Loucy (cell line): ENCODE results near the gene SLC22A23.

Experiments used
- H2AFZ ChIP-seq: fragments of 200-600 bp; sonication (generic); 2 replicates; pipeline ENCODE4 v1.6.0; 2016; ENCODE audit warnings: antibody characterized with exemption, mild to moderate bottlenecking, low read length, moderate library complexity
- H3F3A ChIP-seq: fragments of 200-600 bp; 2 replicates; pipeline ENCODE4 v1.6.0; 2016; ENCODE audit warnings: antibody characterized with exemption, low read depth, mild to moderate bottlenecking
- H3K27me3 ChIP-seq: fragments of 200-600 bp; sonication (generic); 2 replicates; pipeline ENCODE4 v1.6.1; 2014; ENCODE audit warnings: low read length, mild to moderate bottlenecking; ENCODE audit not compliant: insufficient read depth, poor library complexity, severe bottlenecking
- H3K36me3 ChIP-seq: fragments of 200-600 bp; sonication (generic); 2 replicates; pipeline ENCODE4 v1.6.1; 2016; ENCODE audit warnings: low read length; ENCODE audit not compliant: insufficient read depth
- H3K4me1 ChIP-seq: fragments of 200-600 bp; sonication (generic); 2 replicates; pipeline ENCODE4 v1.5.1; 2014; ENCODE audit warnings: low read length, mild to moderate bottlenecking; ENCODE audit not compliant: insufficient read depth, poor library complexity, severe bottlenecking
- H3K4me2 ChIP-seq: fragments of 200-600 bp; sonication (generic); 2 replicates; pipeline ENCODE4 v1.6.0; 2014; ENCODE audit warnings: antibody characterized with exemption, low read length, low read depth, mild to moderate bottlenecking; ENCODE audit not compliant: poor library complexity, severe bottlenecking
- H3K4me3 ChIP-seq: fragments of 200-600 bp; sonication (generic); 2 replicates; pipeline ENCODE4 v1.5.1; 2014; ENCODE audit warnings: low read length, mild to moderate bottlenecking, mixed read lengths; ENCODE audit not compliant: poor library complexity, severe bottlenecking
- H3K79me2 ChIP-seq: fragments of 200-600 bp; sonication (generic); 2 replicates; pipeline ENCODE4 v1.6.1; 2014; ENCODE audit warnings: low read length; ENCODE audit not compliant: insufficient read depth
- H3K9ac ChIP-seq: fragments of 200-600 bp; sonication (generic); 2 replicates; pipeline ENCODE4 v1.6.0; 2014; ENCODE audit warnings: mild to moderate bottlenecking, low read depth, low read length, moderate library complexity; ENCODE audit not compliant: poor library complexity, severe bottlenecking
- H3K9me2 ChIP-seq: fragments of 200-600 bp; sonication (generic); replicated peaks from 2 replicates; pipeline ENCODE4 v1.6.1; 2016; ENCODE audit warnings: low read depth, low read length, mixed read lengths
- H3K9me3 ChIP-seq: fragments of 200-600 bp; sonication (generic); 2 replicates; pipeline ENCODE4 v1.6.1; 2014; ENCODE audit warnings: mild to moderate bottlenecking, antibody characterized with exemption, low read length, low read depth; ENCODE audit not compliant: insufficient read depth
- H4K20me1 ChIP-seq: fragments of 200-600 bp; sonication (generic); 2 replicates; pipeline ENCODE4 v1.6.0; 2014; ENCODE audit warnings: antibody characterized with exemption, low read length, mild to moderate bottlenecking; ENCODE audit not compliant: insufficient read depth, poor library complexity, severe bottlenecking
- CTCF ChIP-seq: fragments of 200-600 bp; sonication (generic); conservative IDR thresholded peaks from 2 replicates; pipeline ENCODE4 v1.5.1; 2014; ENCODE audit warnings: mild to moderate bottlenecking, antibody characterized with exemption, low read length
- EZH2phosphoT487 ChIP-seq: fragments of 200-600 bp; IDR thresholded peaks from 2 replicates; pipeline ENCODE4 v1.6.1; 2018; ENCODE audit warnings: antibody characterized with exemption, mild to moderate bottlenecking, moderate library complexity, borderline replicate concordance

SLC22A23 gene

GRCh38 chr6:3390698-3391097 is 66.2 kb downstream of the SLC22A23 start:
- Histone ChIP-seq H2AFZ (no peak overlapping the region), H3K4me3 (no peak overlapping the region), H3K9me2 (no peaks in the 10 kb centered on the region), H3K36me3 (no peaks in the 10 kb centered on the region), H3K27me3 (no peaks in the 10 kb centered on the region), H3K79me2 (no peaks in the 10 kb centered on the region), H3K9me3 (no peaks in the 10 kb centered on the region), H3K9ac (no peak overlapping the region), H3K4me2 (no peak overlapping the region), H3K4me1 (no peaks in the 10 kb centered on the region), H4K20me1 (no peaks in the 10 kb centered on the region), H3F3A (no peaks in the 10 kb centered on the region)
- no peak for TF ChIP-seq EZH2phosphoT487
- TF ChIP-seq CTCF = no peak

GRCh38 chr6:3389390-3390167 is 67.3 kb downstream of the SLC22A23 start:
- no peaks in the 10 kb centered on the region for H3K9me3 ChIP-seq
- H3K9me2 ChIP-seq = no peaks in the 10 kb centered on the region
- no peaks in the 10 kb centered on the region for H3K4me1 ChIP-seq
- no peaks in the 10 kb centered on the region for H3K36me3 ChIP-seq
- H3K4me3 ChIP-seq = no peak overlapping the region
- no peak overlapping the region for H3K9ac ChIP-seq
- no peak overlapping the region for H3K4me2 ChIP-seq
- no peaks in the 10 kb centered on the region for H4K20me1 ChIP-seq
- no peak for TF ChIP-seq CTCF
- TF ChIP-seq EZH2phosphoT487 = no peak
- no peaks in the 10 kb centered on the region for H3K27me3 ChIP-seq
- no peaks in the 10 kb centered on the region for H3F3A ChIP-seq
- H2AFZ ChIP-seq = no peak overlapping the region
- no peaks in the 10 kb centered on the region for H3K79me2 ChIP-seq

GRCh38 chr6:3388786-3389185 is 68.1 kb downstream of the SLC22A23 start:
- Histone ChIP-seq H3F3A (no peaks in the 10 kb centered on the region), H3K4me3 (no peak overlapping the region), H3K79me2 (no peaks in the 10 kb centered on the region), H3K9me3 (no peaks in the 10 kb centered on the region), H3K4me1 (no peaks in the 10 kb centered on the region), H3K9me2 (no peaks in the 10 kb centered on the region), H3K9ac (no peak overlapping the region), H2AFZ (no peak overlapping the region), H3K4me2 (no peak overlapping the region), H3K36me3 (no peaks in the 10 kb centered on the region), H4K20me1 (no peaks in the 10 kb centered on the region), H3K27me3 (no peaks in the 10 kb centered on the region)
- TF ChIP-seq EZH2phosphoT487 = no peak

- Histone ChIP-seq H3K9me3 (no peaks in the 10 kb centered on the region), H3K9ac (no peak overlapping the region), H3K36me3 (no peaks in the 10 kb centered on the region), H4K20me1 (no peaks in the 10 kb centered on the region), H3K9me2 (no peaks in the 10 kb centered on the region), H3K4me3 (no peak overlapping the region), H3K4me1 (peaks cover 6% of the 10 kb centered on the region), H3K4me2 (no peak overlapping the region), H2AFZ (no peak overlapping the region), H3K27me3 (no peaks in the 10 kb centered on the region), H3K79me2 (no peaks in the 10 kb centered on the region), H3F3A (no peaks in the 10 kb centered on the region)
- no peak for TF ChIP-seq EZH2phosphoT487
- TF ChIP-seq CTCF = no peak
These were observed 70.4 kb downstream of the SLC22A23 start for GRCh38 chr6:3386374-3386857.
